Glomerular visceral epithelial cell (primary cell): Measurements from ENCODE around the gene CKAP5.
A peak's percentile ranks its signal among the peaks of the same experiment; 100 is the strongest.
"Not testable (repeated sequence)": the region's sequence is repeated elsewhere in the genome, so short reads cannot be mapped to it uniquely, and the experiment has no call there.

Source experiments
- DNase-seq: peaks from one replicate; pipeline ENCODE4 v3.0.0-alpha.2; 2016; ENCODE audit errors: extremely low spot score

The CKAP5 gene

DNA sequence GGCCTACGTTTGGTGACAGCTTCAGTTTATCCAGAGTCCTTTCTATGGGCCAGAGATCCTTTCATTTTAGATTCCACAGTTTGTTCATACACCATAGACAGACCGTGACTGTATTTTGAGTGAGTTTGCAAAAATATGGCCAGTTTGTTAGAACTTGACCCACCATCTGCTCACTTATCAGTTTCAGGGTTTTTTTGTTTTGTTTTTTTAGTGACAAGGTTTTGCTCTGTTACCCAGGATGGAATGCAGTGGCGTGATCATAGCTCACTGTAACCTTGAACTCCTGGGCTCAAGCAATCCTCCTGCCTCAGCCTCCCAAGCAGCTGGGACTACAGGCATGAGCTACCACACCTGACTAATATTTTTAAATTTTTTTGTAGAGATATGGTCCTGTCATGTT lies 9.1 kb upstream of the CKAP5 start:
- DNase-seq = no peak

DNA sequence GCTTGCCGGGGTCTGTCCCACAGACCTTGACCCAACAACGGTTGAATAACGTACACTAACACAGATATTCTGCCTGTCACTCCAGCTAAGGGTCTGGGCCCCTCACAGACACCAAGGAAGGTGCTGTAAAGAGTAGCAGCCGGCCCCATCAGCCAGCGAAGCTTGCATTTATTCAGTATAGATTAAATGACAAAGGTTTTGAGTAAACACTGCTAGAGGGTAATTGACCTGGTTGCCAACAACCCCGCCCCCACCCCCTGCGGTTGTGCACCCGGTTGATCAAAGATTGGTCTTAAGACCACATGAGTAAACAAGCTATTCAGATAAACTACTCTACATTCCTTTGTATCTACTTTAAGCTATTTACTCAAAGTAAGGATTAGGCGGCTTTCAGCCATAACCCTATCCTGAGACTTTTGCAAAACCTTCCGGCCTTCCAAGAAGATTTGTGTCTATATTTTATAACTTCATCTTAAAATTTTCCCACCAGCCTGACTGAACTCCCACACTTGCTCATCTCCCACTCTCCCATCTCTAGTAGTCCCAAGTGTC lies 4.8 kb upstream of the CKAP5 start:
- no peak for DNase-seq

GRCh38 chr11:46849631-46850030 lies 3.6 kb upstream of the CKAP5 start:
- DNase-seq = no peak

DNA sequence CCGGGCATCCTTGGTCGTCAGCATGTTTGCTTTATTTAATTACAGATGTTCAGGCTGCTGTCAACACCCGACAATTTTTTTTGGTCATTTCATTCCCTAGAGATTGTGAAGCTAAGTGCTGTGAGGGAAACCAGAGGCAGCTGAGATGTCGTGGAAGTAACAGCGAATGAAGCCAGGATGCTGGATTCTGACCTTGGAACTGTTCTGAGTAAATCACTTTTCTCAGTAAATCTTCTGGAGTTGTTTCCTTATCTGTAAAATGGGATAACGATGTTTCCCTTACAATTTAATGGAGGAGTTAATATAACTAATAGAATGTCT lies 390 bp upstream of the CKAP5 start:
- no peak for DNase-seq

GRCh38 chr11:46845440-46845739 lies 690 bp downstream of the CKAP5 start:
- DNase-seq = no peak

DNA sequence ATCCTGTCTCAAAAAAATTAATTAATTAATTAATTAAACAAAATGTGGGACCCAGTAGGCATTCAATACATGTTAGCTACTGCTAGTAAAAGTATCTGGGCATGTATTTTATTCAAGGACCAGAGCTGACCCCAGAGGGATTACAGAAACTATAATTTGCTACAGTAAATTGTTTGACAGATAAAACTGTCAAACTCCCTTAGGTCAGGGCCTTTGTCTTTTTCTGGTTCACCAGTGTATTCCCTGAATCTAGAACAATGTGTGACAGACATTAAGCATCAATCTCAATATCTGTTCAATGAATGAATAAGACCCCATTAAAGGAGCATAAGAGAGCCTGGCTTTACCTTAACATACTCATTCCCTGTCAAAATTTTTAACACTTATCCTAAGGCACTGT lies 6.0 kb downstream of the CKAP5 start:
- DNase-seq = no peak

DNA sequence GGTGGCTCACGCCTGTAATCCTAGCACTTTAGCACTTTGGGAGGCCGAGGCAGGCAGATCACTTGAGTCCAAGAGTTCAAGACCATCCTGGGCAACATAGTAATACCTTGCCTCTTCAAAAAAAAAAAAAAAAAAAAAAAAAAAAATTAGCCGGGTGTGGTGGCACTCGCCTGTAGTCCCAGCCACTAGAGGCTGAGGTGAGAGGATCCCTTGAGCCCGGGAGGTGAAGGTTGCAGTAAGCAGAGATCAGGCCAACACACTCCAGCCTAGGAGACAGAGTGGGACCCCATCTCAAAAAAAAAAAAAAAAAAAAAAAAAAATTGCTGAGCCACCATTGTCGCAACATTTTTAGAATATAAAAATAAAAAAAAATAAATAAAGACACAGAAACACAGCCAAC lies 7.6 kb downstream of the CKAP5 start:
- DNase-seq = no peak

GRCh38 chr11:46837860-46838259 lies 8.2 kb downstream of the CKAP5 start:
- no peak for DNase-seq

DNA sequence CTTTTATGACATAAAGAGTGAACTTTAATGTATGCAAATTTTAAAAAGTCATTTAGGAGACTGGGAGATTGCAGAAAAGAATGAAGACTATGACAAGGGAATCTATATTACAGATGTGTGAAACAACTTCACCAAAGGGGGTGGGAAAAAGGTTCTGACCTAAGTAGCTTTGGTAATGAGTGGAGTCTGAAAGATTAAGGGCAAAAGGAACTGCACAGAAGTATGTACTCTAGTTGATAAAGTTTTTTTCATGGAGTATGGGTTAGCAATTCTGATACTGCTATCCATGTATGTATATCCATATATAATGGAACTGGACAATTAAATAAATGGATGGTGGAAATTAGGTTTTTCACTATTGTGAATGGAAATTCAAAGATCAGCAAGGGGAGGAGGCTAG lies 9.2 kb downstream of the CKAP5 start:
- no peak for DNase-seq

- DNase-seq = no peak
These were observed 9.6 kb downstream of the CKAP5 start for GRCh38 chr11:46836431-46836830.

DNA sequence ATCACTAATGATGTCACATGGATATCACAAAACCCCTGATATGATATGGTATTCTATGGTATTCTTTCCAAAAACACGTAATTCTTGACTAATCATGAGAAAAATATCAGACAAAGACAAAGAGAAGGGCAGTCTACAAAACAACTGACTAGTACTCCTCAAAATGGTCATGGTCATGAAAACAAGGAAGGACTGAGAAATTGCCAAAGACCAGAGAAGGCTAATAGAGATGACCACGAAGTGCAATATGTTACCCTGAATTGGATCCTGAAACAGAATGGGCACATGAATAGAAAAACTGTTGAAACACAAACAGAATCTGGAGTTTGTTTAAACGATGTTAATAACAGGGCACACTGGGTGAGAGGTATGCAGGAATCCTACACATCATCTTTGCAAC lies 10.2 kb downstream of the CKAP5 start:
- no peak for DNase-seq

- no peak for DNase-seq
These were observed 11.3 kb downstream of the CKAP5 start for GRCh38 chr11:46834821-46835220.

- no peak for DNase-seq
These were observed 13.4 kb downstream of the CKAP5 start for GRCh38 chr11:46832511-46833214.

GRCh38 chr11:46827995-46828394 lies 18.1 kb downstream of the CKAP5 start:
- no peak for DNase-seq

DNA sequence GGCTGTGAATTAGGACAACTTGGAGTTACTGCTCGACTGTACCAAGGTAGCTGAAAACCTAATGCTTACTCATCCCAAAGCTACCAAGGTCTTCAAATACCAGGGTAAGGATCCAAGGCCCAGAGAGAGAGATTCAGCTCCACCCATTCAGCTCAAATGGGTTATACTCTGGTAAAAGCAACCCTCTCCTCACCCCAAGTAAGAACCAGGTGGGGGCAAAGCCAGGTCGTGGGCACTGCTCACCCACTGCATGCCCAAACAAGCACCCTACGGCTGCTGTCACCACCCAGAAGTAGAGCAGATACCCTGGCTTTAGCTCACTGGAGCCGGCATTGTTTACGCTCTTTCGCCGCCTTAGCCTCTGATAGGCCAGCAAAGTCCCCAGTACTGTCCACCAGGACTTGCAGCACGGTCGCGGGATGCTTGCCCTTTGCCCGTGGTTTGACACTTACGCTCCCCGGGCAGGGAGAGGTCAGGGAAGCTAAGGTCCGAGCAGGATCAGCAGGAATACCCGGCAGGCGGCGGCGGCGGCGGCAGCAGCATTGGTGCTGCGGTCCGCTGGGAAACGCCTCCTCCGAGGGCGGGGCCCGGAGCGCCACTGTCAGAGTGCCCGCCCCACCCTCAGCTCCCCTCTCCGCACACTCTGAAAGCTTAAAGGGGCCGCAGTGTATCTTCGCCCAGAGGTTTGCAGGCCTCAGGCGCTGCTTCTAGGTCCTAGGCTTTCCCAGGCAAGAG lies 19.6 kb downstream of the CKAP5 start:
- DNase-seq = peak; percentile 73

DNA sequence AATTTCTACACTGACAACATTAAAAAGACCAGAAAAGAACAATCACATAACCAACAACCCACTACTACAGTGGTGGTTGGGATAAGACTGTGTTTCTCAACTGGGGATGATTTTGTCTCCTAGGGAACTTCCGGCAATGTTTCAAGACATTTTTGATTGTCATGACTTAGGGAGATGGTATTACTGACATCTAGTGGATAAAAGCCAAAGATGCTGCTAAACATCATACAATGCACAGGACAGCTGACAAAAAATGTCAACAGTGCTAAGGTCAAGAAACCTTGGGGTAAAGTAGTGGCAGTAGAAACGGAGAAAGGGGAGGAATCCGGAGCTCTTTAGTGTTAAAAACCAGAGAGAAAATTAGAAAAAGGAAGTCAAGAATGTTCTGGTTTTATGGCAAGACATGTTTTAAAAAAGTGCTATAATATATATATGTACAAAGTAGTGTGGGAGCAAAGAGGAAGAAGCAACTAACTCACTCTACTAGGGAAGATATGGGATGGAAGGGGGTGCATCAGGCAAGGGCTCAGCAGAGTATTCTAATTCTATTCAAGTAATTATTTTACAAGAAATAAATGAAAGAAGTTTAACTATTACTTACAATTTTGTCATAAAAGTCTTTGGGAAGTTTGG lies 37.2 kb downstream of the CKAP5 start:
- DNase-seq = peak; percentile 36

- DNase-seq = no peak
These were observed 44.2 kb downstream of the CKAP5 start for GRCh38 chr11:46801694-46802470.

- DNase-seq = no peak
These were observed 45.9 kb downstream of the CKAP5 start for GRCh38 chr11:46800177-46800576.

GRCh38 chr11:46799725-46800124 lies 46.4 kb downstream of the CKAP5 start:
- not testable (repeated sequence) for DNase-seq

DNA sequence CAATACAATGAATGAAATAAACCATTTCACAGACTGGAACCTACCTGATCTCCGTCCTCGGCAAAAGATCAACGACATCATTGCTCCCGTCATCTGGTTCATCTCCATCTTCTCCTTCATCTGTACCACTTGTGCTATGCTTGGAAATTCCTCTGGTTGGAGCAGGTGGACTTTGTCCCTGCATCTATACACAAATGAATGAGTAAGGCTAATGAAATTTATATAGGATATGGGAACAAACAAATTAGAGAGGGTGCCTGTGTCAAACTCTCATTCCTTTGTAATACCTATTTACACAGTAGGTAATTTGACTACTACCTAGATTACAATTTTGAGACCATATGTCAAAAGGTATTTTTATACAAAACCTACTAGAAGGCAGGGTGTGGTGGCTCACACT lies 67.7 kb downstream of the CKAP5 start:
- DNase-seq = no peak

DNA sequence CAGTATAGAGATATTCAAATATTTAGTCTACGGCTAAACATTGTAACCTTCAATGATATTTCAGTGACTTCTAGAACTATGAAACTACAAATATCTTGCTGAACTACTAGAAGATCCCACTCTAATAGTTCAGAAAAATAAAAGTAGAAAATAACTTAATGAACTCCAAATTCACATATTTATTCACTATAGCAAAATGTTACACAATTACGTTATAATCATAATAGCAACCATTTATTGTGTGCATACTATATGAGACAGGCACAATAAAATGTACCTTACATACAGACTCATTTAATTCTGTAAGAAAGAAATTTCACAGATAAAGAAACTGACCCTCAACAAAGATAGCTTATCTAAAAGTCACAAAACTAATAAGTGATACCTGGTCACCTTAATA lies 69.2 kb downstream of the CKAP5 start:
- no peak for DNase-seq

- DNase-seq = no peak
These were observed 76.4 kb downstream of the CKAP5 start for GRCh38 chr11:46769636-46770221.
